Measurements from ENCODE around the gene SHC4.

DNA sequence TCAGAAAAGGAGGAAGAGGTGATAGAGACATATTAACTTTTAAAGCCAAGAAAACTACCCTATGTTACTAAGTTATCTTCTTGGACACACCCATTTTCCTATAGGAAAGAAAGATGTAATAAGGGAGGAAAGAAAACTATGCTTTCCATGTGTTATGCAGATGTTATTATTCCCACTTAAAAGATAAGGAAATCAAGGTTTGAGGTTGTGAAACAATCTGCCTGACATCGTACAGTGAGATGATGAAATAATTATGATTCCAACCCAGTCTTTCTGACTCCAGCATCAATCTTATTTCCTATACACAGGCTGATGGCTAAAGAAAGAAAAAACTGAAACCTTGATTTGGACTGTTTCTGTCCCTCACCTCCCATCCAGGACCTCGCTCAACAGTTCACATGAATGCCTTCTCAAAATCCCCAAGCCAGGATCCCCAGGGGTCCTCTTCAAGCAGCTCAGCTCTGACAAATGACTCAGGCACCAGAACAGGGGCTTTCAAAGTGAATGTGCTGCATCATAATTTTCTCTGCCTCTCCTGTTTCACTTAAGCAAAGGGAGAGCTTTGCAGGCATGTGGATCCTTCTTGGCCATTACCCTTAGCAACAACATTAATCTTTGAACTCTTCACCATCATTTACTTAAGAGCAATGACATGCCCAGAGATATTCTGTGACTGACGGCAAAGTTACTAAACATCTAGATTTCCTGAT is 98.2 kb downstream of the SHC4 start:
- TF ChIP-seq, protein P1, sequence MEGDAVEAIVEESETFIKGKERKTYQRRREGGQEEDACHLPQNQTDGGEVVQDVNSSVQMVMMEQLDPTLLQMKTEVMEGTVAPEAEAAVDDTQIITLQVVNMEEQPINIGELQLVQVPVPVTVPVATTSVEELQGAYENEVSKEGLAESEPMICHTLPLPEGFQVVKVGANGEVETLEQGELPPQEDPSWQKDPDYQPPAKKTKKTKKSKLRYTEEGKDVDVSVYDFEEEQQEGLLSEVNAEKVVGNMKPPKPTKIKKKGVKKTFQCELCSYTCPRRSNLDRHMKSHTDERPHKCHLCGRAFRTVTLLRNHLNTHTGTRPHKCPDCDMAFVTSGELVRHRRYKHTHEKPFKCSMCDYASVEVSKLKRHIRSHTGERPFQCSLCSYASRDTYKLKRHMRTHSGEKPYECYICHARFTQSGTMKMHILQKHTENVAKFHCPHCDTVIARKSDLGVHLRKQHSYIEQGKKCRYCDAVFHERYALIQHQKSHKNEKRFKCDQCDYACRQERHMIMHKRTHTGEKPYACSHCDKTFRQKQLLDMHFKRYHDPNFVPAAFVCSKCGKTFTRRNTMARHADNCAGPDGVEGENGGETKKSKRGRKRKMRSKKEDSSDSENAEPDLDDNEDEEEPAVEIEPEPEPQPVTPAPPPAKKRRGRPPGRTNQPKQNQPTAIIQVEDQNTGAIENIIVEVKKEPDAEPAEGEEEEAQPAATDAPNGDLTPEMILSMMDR (IDR thresholded peaks at IDR 0.05): no peak
- TF ChIP-seq EP300 (IDR thresholded peaks at IDR 0.05) (no peak), POLR2A (IDR thresholded peaks at IDR 0.05) (no peak)
